Liver (tissue), 9 donors: ENCODE results near the gene PDXK. TPM values are rescaled to one million over a fixed set of nuclear protein-coding genes. Genes with fewer than 3 reads are reported as not detected.
"Not testable (repeated sequence)": the region's sequence is repeated elsewhere in the genome, so short reads cannot be mapped to it uniquely, and the experiment has no call there.

Experiments used
- DNase-seq: peaks from one replicate; pipeline ENCODE4 v3.0.0-alpha.2; 2017; ENCODE audit warnings: low spot score
- H3K27ac ChIP-seq, 2 donors: one replicate each; pipeline ENCODE4 v1.7.0; 2013; ENCODE audit warnings: inconsistent platforms in 2 of 2, low read length in 2 of 2, control low read depth in 1 of 2, low read depth in 1 of 2, mild to moderate bottlenecking in 1 of 2
- H3K27me3 ChIP-seq, 4 donors: one replicate each; pipeline versions ENCODE4 v1.6.1 to v1.7.0; 2013; ENCODE audit warnings: low read length in 3 of 4, inconsistent platforms in 1 of 4, mild to moderate bottlenecking in 1 of 4, moderate library complexity in 1 of 4; ENCODE audit not compliant: control insufficient read depth in 4 of 4, insufficient read depth in 4 of 4
- H3K36me3 ChIP-seq, 4 donors: one replicate each; pipeline versions ENCODE4 v1.6.1 to v1.7.0; 2013; ENCODE audit warnings: low read length in 3 of 4, mild to moderate bottlenecking in 3 of 4, low read depth in 1 of 4, moderate library complexity in 1 of 4; ENCODE audit not compliant: control insufficient read depth in 4 of 4, insufficient read depth in 3 of 4
- H3K4me1 ChIP-seq, 4 donors: one replicate each; pipeline versions ENCODE4 v1.6.1 to v1.7.0; 2013; ENCODE audit warnings: low read length in 3 of 4, mild to moderate bottlenecking in 3 of 4, moderate library complexity in 1 of 4; ENCODE audit not compliant: control insufficient read depth in 4 of 4, insufficient read depth in 4 of 4
- H3K4me3 ChIP-seq, 3 donors: one replicate each; pipeline versions ENCODE4 v1.6.1 to v1.7.0; 2013; ENCODE audit warnings: low read length in 3 of 3, control low read depth in 1 of 3, low read depth in 1 of 3, mild to moderate bottlenecking in 1 of 3
- H3K9ac ChIP-seq, 2 donors: one replicate each; pipeline ENCODE4 v1.7.0; 2013; ENCODE audit warnings: low read length in 2 of 2, mild to moderate bottlenecking in 2 of 2, moderate library complexity in 2 of 2, control low read depth in 1 of 2, low read depth in 1 of 2
- H3K9me3 ChIP-seq, 4 donors: one replicate each; pipeline versions ENCODE4 v1.6.1 to v1.7.0; 2013; ENCODE audit warnings: low read length in 3 of 4; ENCODE audit not compliant: control insufficient read depth in 4 of 4
- CTCF ChIP-seq: fragments of 150-350 bp; IDR thresholded peaks from 2 replicates; pipeline ENCODE4 v1.5.1; 2017; ENCODE audit warnings: improper control_type of control experiment, low read depth, low read length; ENCODE audit not compliant: missing input control
- EGR1 ChIP-seq, 2 donors: IDR thresholded peaks; 2 replicates each; pipeline ENCODE4 v1.6.1; 2016 to 2018; ENCODE audit warnings: antibody characterized with exemption in 2 of 2, low read depth in 2 of 2
- FOXA1 ChIP-seq: IDR thresholded peaks from 2 replicates; pipeline ENCODE4 v1.6.1; 2016; ENCODE audit warnings: antibody characterized with exemption
- HNF4A ChIP-seq, 2 donors: conservative IDR thresholded peaks; 2 replicates each; pipeline ENCODE4 v1.6.1; 2016; ENCODE audit warnings: antibody characterized with exemption in 2 of 2, mild to moderate bottlenecking in 2 of 2
- HNF4G ChIP-seq: IDR thresholded peaks from 2 replicates; pipeline ENCODE4 v1.6.1; 2016; ENCODE audit warnings: antibody characterized with exemption
- JUND ChIP-seq, 2 donors: IDR thresholded peaks; 2 replicates each; pipeline ENCODE4 v1.6.1; 2016; ENCODE audit warnings: antibody characterized with exemption in 2 of 2
- RAD21 ChIP-seq, 2 donors: IDR thresholded peaks; 2 replicates each; pipeline ENCODE4 v1.6.1; 2016; ENCODE audit warnings: antibody characterized with exemption in 2 of 2, mild to moderate bottlenecking in 2 of 2
- RXRA ChIP-seq, 2 donors: IDR thresholded peaks; 2 replicates each; pipeline ENCODE4 v1.6.1; 2017 to 2018; ENCODE audit warnings: antibody characterized with exemption in 2 of 2, mild to moderate bottlenecking in 1 of 2
- SP1 ChIP-seq: IDR thresholded peaks from 2 replicates; pipeline ENCODE4 v1.6.1; 2018; ENCODE audit warnings: antibody characterized with exemption, mild to moderate bottlenecking
- TAF1 ChIP-seq: conservative IDR thresholded peaks from 2 replicates; pipeline ENCODE4 v1.6.1; 2016; ENCODE audit warnings: antibody characterized with exemption, mild to moderate bottlenecking
- YY1 ChIP-seq: IDR thresholded peaks from 2 replicates; pipeline ENCODE4 v1.6.1; 2016; ENCODE audit warnings: antibody characterized with exemption, mild to moderate bottlenecking
- WGBS: extraction: QIAGEN DNeasy Blood & Tissue Kit; methylation state at CpG from one replicate; pipeline ENCODE4 v1.1.7; 2013; 5-methylcytosine and 5-hydroxymethylcytosine counted together
- polyA plus RNA-seq, 2 donors: library from polyadenylated mRNA; stranded (reverse) in 1 of 2; unstranded in 1 of 2; fragments of 200-250 nt in 1 of 2; fragments of >200 nt in 1 of 2; fragmentation: Nextera tagmentation in 1 of 2; extraction: Ambion mirVana in 1 of 2; gene quantifications; one replicate each; pipeline versions ENCODE4 v1.2.1 to v1.2.3, GENCODE V29; 2013 to 2015
- total RNA-seq, 2 donors: library from RNA; depleted of rRNA; stranded (reverse); fragments of >200 nt; gene quantifications; one replicate each; pipeline ENCODE4 v1.2.3, GENCODE V29; 2014
- TF ChIP-seq, protein P1 (sequence below): IDR thresholded peaks from 2 replicates; pipeline ENCODE4 v1.6.1; 2016; ENCODE audit warnings: antibody characterized with exemption, mild to moderate bottlenecking
- TF ChIP-seq, protein P2 (sequence below): IDR thresholded peaks from 2 replicates; pipeline ENCODE4 v1.6.1; 2016; ENCODE audit warnings: antibody characterized with exemption
- donor health status: healthy.
- donor health status: healthy.
- donor health status: healthy.
- donor health status: healthy.
- donor health status: healthy.

Gene PDXK
- total and polyA plus RNA-seq, 4 donors = 20.5 to 104 (median 34.9) TPM

DNA sequence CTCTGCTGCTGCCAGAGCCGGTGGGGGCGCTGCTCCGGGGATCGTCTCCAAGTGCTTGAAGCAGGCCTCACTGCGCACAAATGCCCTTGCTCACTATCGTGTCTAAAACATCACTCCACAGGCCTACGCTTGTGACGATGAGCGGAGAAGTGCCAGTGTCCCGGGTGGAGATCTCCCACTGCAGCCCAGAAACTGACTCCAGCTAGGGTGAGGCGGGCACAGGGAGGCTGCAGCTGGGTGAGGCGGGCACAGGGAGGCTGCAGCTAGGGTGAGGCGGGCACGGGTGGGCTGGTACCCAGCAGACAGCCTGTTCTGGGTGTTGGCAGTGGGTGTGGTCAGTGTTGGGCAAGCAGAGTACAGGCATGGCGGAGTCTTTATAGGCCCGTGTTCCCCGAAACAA, 22.7 kb upstream of the PDXK start (continued):
- TF ChIP-seq, protein P1, sequence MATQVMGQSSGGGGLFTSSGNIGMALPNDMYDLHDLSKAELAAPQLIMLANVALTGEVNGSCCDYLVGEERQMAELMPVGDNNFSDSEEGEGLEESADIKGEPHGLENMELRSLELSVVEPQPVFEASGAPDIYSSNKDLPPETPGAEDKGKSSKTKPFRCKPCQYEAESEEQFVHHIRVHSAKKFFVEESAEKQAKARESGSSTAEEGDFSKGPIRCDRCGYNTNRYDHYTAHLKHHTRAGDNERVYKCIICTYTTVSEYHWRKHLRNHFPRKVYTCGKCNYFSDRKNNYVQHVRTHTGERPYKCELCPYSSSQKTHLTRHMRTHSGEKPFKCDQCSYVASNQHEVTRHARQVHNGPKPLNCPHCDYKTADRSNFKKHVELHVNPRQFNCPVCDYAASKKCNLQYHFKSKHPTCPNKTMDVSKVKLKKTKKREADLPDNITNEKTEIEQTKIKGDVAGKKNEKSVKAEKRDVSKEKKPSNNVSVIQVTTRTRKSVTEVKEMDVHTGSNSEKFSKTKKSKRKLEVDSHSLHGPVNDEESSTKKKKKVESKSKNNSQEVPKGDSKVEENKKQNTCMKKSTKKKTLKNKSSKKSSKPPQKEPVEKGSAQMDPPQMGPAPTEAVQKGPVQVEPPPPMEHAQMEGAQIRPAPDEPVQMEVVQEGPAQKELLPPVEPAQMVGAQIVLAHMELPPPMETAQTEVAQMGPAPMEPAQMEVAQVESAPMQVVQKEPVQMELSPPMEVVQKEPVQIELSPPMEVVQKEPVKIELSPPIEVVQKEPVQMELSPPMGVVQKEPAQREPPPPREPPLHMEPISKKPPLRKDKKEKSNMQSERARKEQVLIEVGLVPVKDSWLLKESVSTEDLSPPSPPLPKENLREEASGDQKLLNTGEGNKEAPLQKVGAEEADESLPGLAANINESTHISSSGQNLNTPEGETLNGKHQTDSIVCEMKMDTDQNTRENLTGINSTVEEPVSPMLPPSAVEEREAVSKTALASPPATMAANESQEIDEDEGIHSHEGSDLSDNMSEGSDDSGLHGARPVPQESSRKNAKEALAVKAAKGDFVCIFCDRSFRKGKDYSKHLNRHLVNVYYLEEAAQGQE = no peak

GRCh38 chr21:43697758-43698643, 20.9 kb upstream of the PDXK start:
- Histone ChIP-seq H3K9ac (no peak overlapping the region), H3K4me1 (no peaks in the 10 kb centered on the region), H3K9me3 (no peaks in the 10 kb centered on the region), H3K27me3 (no peaks in the 10 kb centered on the region), H3K4me3 (no peak overlapping the region), H3K27ac (no peak overlapping the region), H3K36me3 (peaks cover 0 to 23% (median 5%) of the 10 kb centered on the region in 4 donors)
- no peak for DNase-seq
- 96% methylated on average over 11 of the region's 11 CpGs for WGBS
- TF ChIP-seq HNF4A (conservative IDR thresholded peaks at IDR 0.05) (no peak), FOXA1 (no peak), HNF4G (no peak), JUND (IDR thresholded peaks at IDR 0.05) (no peak), EGR1 (IDR thresholded peaks at IDR 0.05; ENCODE audit: low read depth in 2 of 2) (no peak)
- TF ChIP-seq, protein P2, sequence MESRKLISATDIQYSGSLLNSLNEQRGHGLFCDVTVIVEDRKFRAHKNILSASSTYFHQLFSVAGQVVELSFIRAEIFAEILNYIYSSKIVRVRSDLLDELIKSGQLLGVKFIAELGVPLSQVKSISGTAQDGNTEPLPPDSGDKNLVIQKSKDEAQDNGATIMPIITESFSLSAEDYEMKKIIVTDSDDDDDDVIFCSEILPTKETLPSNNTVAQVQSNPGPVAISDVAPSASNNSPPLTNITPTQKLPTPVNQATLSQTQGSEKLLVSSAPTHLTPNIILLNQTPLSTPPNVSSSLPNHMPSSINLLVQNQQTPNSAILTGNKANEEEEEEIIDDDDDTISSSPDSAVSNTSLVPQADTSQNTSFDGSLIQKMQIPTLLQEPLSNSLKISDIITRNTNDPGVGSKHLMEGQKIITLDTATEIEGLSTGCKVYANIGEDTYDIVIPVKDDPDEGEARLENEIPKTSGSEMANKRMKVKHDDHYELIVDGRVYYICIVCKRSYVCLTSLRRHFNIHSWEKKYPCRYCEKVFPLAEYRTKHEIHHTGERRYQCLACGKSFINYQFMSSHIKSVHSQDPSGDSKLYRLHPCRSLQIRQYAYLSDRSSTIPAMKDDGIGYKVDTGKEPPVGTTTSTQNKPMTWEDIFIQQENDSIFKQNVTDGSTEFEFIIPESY = no peak

DNA sequence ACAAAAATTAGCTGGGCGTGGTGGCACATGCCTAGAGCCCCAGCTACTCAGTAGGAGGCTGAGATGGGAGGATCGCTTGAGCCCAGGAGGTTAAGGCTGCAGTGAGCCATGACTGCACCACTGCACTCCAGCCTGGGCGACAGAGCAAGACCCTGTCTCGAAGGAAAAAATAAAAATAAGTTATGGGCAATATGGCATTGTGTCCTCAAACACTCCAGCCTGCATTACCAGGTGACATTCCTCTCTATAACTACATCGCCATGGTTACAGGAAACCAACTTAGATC, 19.5 kb upstream of the PDXK start:
- H3K36me3 ChIP-seq, H3K4me3 ChIP-seq, H3K9me3 ChIP-seq, H3K27me3 ChIP-seq, DNase-seq, H3K4me1 ChIP-seq, H3K27ac ChIP-seq, H3K9ac ChIP-seq: not testable (repeated sequence)
- WGBS = 94% methylated on average over 5 of the region's 5 CpGs

GRCh38 chr21:43699933-43700599, 18.9 kb upstream of the PDXK start:
- H3K4me1 ChIP-seq = no peaks in the 10 kb centered on the region
- H3K27ac ChIP-seq = no peak overlapping the region
- H3K9ac ChIP-seq = no peak overlapping the region
- H3K4me3 ChIP-seq = no peak overlapping the region
- H3K9me3 ChIP-seq = no peaks in the 10 kb centered on the region
- peaks cover 0 to 6% (median 2%) of the 10 kb centered on the region in 4 donors for H3K36me3 ChIP-seq
- WGBS = 87% methylated on average over 13 of the region's 13 CpGs
- no peak for DNase-seq
- TF ChIP-seq RXRA (IDR thresholded peaks at IDR 0.05) (no peak), YY1 (no peak), CTCF (no peak), SP1 (no peak), RAD21 (IDR thresholded peaks at IDR 0.05) (no peak), JUND (IDR thresholded peaks at IDR 0.05) (no peak), TAF1 (no peak)
- no peaks in the 10 kb centered on the region for H3K27me3 ChIP-seq
